Nasal cavity respiratory epithelium epithelial cell of viscerocranial mucosa (primary cell): Measurements from ENCODE around the gene SCYGR5. TPM values are rescaled to one million over a fixed set of nuclear protein-coding genes. Genes with fewer than 3 reads are reported as not detected.

Source experiments
- total RNA-seq: library from RNA; depleted of rRNA; stranded (reverse); fragments of >200 nt; gene quantifications from 2 replicates; pipeline ENCODE4 v1.2.3, GENCODE V29; 2014

SCYGR5 gene, protein sequence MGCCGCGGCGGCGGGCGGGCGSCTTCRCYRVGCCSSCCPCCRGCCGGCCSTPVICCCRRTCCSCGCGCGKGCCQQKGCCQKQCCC
- total RNA-seq = not detected in 2 replicates

GRCh38 chr2:227666631-227667170 lies at the start of gene SCYGR5:
TSS of gene SCYGR5 (plus strand) at chr2:227666804. CDS start at chr2:227666804, 0 bp downstream.

GRCh38 chr2:227617316-227618230 lies 49.0 kb upstream of the SCYGR5 start, which contains the start of gene SCYGR4:
TSS of gene SCYGR4 (plus strand) at chr2:227617498. CDS start at chr2:227617498, 0 bp downstream.

Other genes starting within 250 kb of the SCYGR5 start
- gene AGFG1, start 194.6 kb upstream of the SCYGR5 start, total RNA-seq = 83.4 and 135 TPM in 2 replicates
- not detected in 2 replicates for gene SCYGR2, start 67.9 kb upstream of the SCYGR5 start, total RNA-seq
- gene SCYGR3, start 52.0 kb upstream of the SCYGR5 start, total RNA-seq = not detected in 2 replicates
- gene SCYGR4, start 49.3 kb upstream of the SCYGR5 start, total RNA-seq = not detected in 2 replicates
- under 0.01 and 0.36 TPM in 2 replicates for gene SLC19A3, start 51.2 kb downstream of the SCYGR5 start, total RNA-seq
- gene SCYGR6, start 58.0 kb downstream of the SCYGR5 start, total RNA-seq = not detected in 2 replicates
- not detected in 2 replicates for gene SCYGR7, start 61.5 kb downstream of the SCYGR5 start, total RNA-seq
- not detected in 2 replicates for gene SCYGR8, start 79.1 kb downstream of the SCYGR5 start, total RNA-seq
- gene CCL20, start 147.0 kb downstream of the SCYGR5 start, total RNA-seq = 2.1 and 33.9 TPM in 2 replicates
- 0.07 TPM in 1 of 2 replicates, not detected in the other for gene DAW1, start 204.8 kb downstream of the SCYGR5 start, total RNA-seq